GM12878 (cell line): ENCODE results near the gene IQGAP1. TPM values are rescaled to one million over a fixed set of nuclear protein-coding genes. Genes with fewer than 3 reads are reported as not detected.

ENCODE experiments used
- ATF7 ChIP-seq: fragments of 450-650 bp; IDR thresholded peaks from 2 replicates; pipeline ENCODE4 v1.6.1; 2016; ENCODE audit warnings: low read depth, mild to moderate bottlenecking
- CEBPB ChIP-seq, 2 experiments: fragments of 150-350 bp in 1 of 2; IDR thresholded peaks; 2 replicates each; pipeline ENCODE4 v1.6.1; 2012 to 2014; ENCODE audit warnings: low read depth in 2 of 2, low read length in 2 of 2, borderline replicate concordance in 1 of 2, inconsistent platforms in 1 of 2
- CREM ChIP-seq: IDR thresholded peaks from 2 replicates; pipeline ENCODE4 v1.6.1; 2014; ENCODE audit warnings: antibody characterized with exemption, low read depth
- EP300 ChIP-seq, 2 experiments: fragments of 150-350 bp in 1 of 2; IDR thresholded peaks; 2 replicates each; pipeline ENCODE4 v1.6.1; 2011 to 2012; ENCODE audit warnings: low read depth in 2 of 2, low read length in 2 of 2, borderline replicate concordance in 1 of 2, improper control_type of control experiment in 1 of 2, inconsistent platforms in 1 of 2; ENCODE audit not compliant: control insufficient read depth in 1 of 2
- EZH2 ChIP-seq: IDR thresholded peaks from 2 replicates; pipeline ENCODE4 v1.6.1; 2012; ENCODE audit warnings: low read depth, mild to moderate bottlenecking, control low read depth, inconsistent platforms, low read length, borderline replicate concordance; ENCODE audit not compliant: control insufficient read depth
- NFYA ChIP-seq: IDR thresholded peaks from 2 replicates; pipeline ENCODE4 v1.6.1; 2011; ENCODE audit warnings: low read depth, mild to moderate bottlenecking, low read length, improper control_type of control experiment, borderline replicate concordance
- NFYB ChIP-seq: IDR thresholded peaks from 2 replicates; pipeline ENCODE4 v1.6.1; 2011; ENCODE audit warnings: low read depth, mild to moderate bottlenecking, low read length, improper control_type of control experiment, moderate library complexity; ENCODE audit not compliant: insufficient read depth
- PML ChIP-seq: IDR thresholded peaks from 2 replicates; pipeline ENCODE4 v1.6.1; 2012; ENCODE audit warnings: low read length, inconsistent platforms
- PRDM15 ChIP-seq: fragments of 450-650 bp; formaldehyde crosslinking; IDR thresholded peaks from 2 replicates; pipeline ENCODE4 v1.4.0; 2020; ENCODE audit warnings: mild to moderate bottlenecking, moderate library complexity
- RFX5 ChIP-seq: IDR thresholded peaks from 2 replicates; pipeline ENCODE4 v1.6.1; 2011; ENCODE audit warnings: low read depth, low read length, improper control_type of control experiment
- SPI1 ChIP-seq: IDR thresholded peaks from 2 replicates; pipeline ENCODE4 v1.6.1; 2011; ENCODE audit warnings: low read depth, mild to moderate bottlenecking, low read length, moderate library complexity, borderline replicate concordance; ENCODE audit not compliant: insufficient read depth
- YY1 ChIP-seq: IDR thresholded peaks from 2 replicates; pipeline ENCODE4 v1.6.1; 2011; ENCODE audit warnings: low read depth, mild to moderate bottlenecking, low read length
- ZZZ3 ChIP-seq: IDR thresholded peaks from 2 replicates; pipeline ENCODE4 v1.6.1; 2011; ENCODE audit warnings: low read depth; ENCODE audit not compliant: control insufficient read depth, insufficient read length
- polyA plus RNA-seq, 11 experiments: library from polyadenylated mRNA; depleted of rRNA in 4 of 11; unstranded in 6 of 11; stranded (reverse) in 5 of 11; fragments of >200 nt; fragmentation: Nextera tagmentation in 4 of 11; fragmentation: Illumina TruSeq in 1 of 11; extraction: Ambion mirVana in 4 of 11; extraction: Trizol in 1 of 11; gene quantifications; 1 replicate in 1 of 11; 2 replicates in 10 of 11; pipeline versions ENCODE4 v1.2.1 to v1.2.3, GENCODE V29; 2011 to 2016; ENCODE audit warnings: inconsistent platforms in 2 of 11, missing spikeins in 2 of 11, low read depth in 1 of 11
- total RNA-seq, 4 experiments: library from RNA; depleted of rRNA in 3 of 4; stranded (reverse); fragments of >200 nt in 3 of 4; fragmentation: Illumina TruSeq in 1 of 4; extraction: Trizol in 1 of 4; gene quantifications; 2 replicates each; pipeline versions ENCODE4 v1.2.1 to v1.2.3, GENCODE V29; 2013 to 2021

IQGAP1 gene
- total and polyA plus RNA-seq, 10 of the 15 experiments (the other 5 are each of a cell fraction or from before 2014, with no cell fraction given), result 65.2 to 250 (median 112) TPM

GRCh38 chr15:90419206-90419605 is 31.2 kb downstream of the IQGAP1 start (continued):
- TF ChIP-seq PRDM15 (CRISPR knock-in tag) (no peak), CREM (peak; percentile 38; the same call in 1 of the 2 replicates), RFX5 (no peak), SPI1 (no peak), ATF7 (peak; percentile 78), YY1 (no peak), NFYB (no peak), EZH2 (no peak), NFYA (no peak), PML (no peak), ZZZ3 (no peak), EP300 (IDR thresholded peaks at IDR 0.05; ENCODE audit: borderline replicate concordance in 1 of 2, control insufficient read depth in 1 of 2, low read depth in 2 of 2, low read length in 2 of 2) (no peak), CEBPB (IDR thresholded peaks at IDR 0.05; ENCODE audit: borderline replicate concordance in 1 of 2, low read depth in 2 of 2, low read length in 2 of 2) (no peak)
